GM12878 (cell line): Measurements from ENCODE around the gene ADAMTS2. TPM values are rescaled to one million over a fixed set of nuclear protein-coding genes. Genes with fewer than 3 reads are reported as not detected.

Experiments used
- ATAC-seq: fragments of 200-7000 bp; cut with Tn5 transposase; 3 replicates; pipeline ENCODE4 v1.9.1; 2020; ENCODE audit warnings: mild to moderate bottlenecking, moderate library complexity
- BruUV-seq: library from RNA; stranded (reverse); fragments of 400-500 nt; replicated peaks from 2 replicates; lab custom pipeline; 2021; lab: Mats Ljungman, UMichigan
- CTCF ChIA-PET: fragments of 300-600 bp; sonication (Branson Sonifier 250); formaldehyde crosslinking; extraction: SDS; loops from one replicate; lab custom pipeline; 2021; ENCODE audit warnings: inconsistent platforms; lab: Yijun Ruan, JAX
- POLR2A ChIA-PET: fragments of 350-600 bp; formaldehyde crosslinking; extraction: SDS; loops from one replicate; lab custom pipeline; 2021; ENCODE audit warnings: inconsistent platforms; lab: Charles Lee
- RAD21 ChIA-PET: fragments of 300-600 bp; sonication (Branson Sonifier 250); formaldehyde crosslinking; loops from one replicate; lab custom pipeline; 2023; ENCODE audit warnings: antibody characterized with exemption; ENCODE audit not compliant: unreplicated experiment; lab: Charles Lee
- SMC1A ChIA-PET: fragments of 300-600 bp; sonication (Branson Sonifier 250); formaldehyde crosslinking; loops from one replicate; lab custom pipeline; 2023; ENCODE audit not compliant: unreplicated experiment, uncharacterized antibody; lab: Charles Lee
- DNase-seq: peaks from one replicate; pipeline ENCODE4 v3.0.0-alpha.2; 2011; ENCODE audit warnings: low read depth, low spot score
- FAIRE-seq: peaks from 3 replicates; lab custom pipeline; 2011; peaks lifted over from hg19 to GRCh38; lab: Jason Lieb, UNC
- H2AFZ ChIP-seq: 2 replicates; pipeline ENCODE4 v1.6.0; 2011; ENCODE audit warnings: low read depth, low read length, control low read depth; ENCODE audit not compliant: control insufficient read depth
- H3K27ac ChIP-seq: 2 replicates; pipeline ENCODE4 v1.5.1; 2011; ENCODE audit warnings: control low read depth; ENCODE audit not compliant: control insufficient read depth, insufficient read depth
- H3K27me3 ChIP-seq, 2 experiments: replicated peaks in 1 of 2; 2 replicates each; pipeline versions ENCODE4 v1.6.0 to v1.6.1; 2011; ENCODE audit warnings: low read length in 1 of 2; ENCODE audit not compliant: control insufficient read depth in 2 of 2, insufficient read depth in 2 of 2
- H3K36me3 ChIP-seq, 2 experiments: 2 replicates each; pipeline ENCODE4 v1.5.1; 2011; ENCODE audit warnings: low read length in 1 of 2; ENCODE audit not compliant: control insufficient read depth in 2 of 2, insufficient read depth in 2 of 2
- H3K4me1 ChIP-seq: 2 replicates; pipeline ENCODE4 v1.6.1; 2011; ENCODE audit warnings: mild to moderate bottlenecking, low read length, moderate library complexity, mixed read lengths; ENCODE audit not compliant: control insufficient read depth, insufficient read depth
- H3K4me2 ChIP-seq: 2 replicates; pipeline ENCODE4 v1.6.0; 2011; ENCODE audit warnings: control low read depth; ENCODE audit not compliant: control insufficient read depth, insufficient read depth
- H3K4me3 ChIP-seq: fragments of 200-600 bp; sonication (generic); 2 replicates; pipeline ENCODE4 v1.5.1; 2016
- H3K79me2 ChIP-seq: 2 replicates; pipeline ENCODE4 v1.6.0; 2011; ENCODE audit warnings: low read length; ENCODE audit not compliant: control insufficient read depth, insufficient read depth
- H3K9ac ChIP-seq: 2 replicates; pipeline ENCODE4 v1.8.0; 2011; ENCODE audit warnings: low read length, control low read depth, mixed read lengths; ENCODE audit not compliant: control insufficient read depth, insufficient read depth
- H3K9me3 ChIP-seq: replicated peaks from 3 replicates; pipeline ENCODE4 v1.5.1; 2011; ENCODE audit warnings: mild to moderate bottlenecking, low read length; ENCODE audit not compliant: control insufficient read depth, insufficient read depth
- H4K20me1 ChIP-seq: 2 replicates; pipeline ENCODE4 v1.6.0; 2011; ENCODE audit not compliant: control insufficient read depth, insufficient read depth
- BACH1 ChIP-seq: fragments of 450-650 bp; IDR thresholded peaks from 2 replicates; pipeline ENCODE4 v1.6.1; 2017; ENCODE audit warnings: mild to moderate bottlenecking, borderline replicate concordance
- BCL11A ChIP-seq: IDR thresholded peaks from 2 replicates; pipeline ENCODE4 v1.6.1; 2011; ENCODE audit warnings: low read depth, low read length
- CBFB ChIP-seq: IDR thresholded peaks from 2 replicates; pipeline ENCODE4 v1.6.1; 2016; ENCODE audit warnings: antibody characterized with exemption, low read depth
- DPF2 ChIP-seq: fragments of 450-650 bp; IDR thresholded peaks from 2 replicates; pipeline ENCODE4 v1.6.1; 2017; ENCODE audit warnings: mild to moderate bottlenecking
- FOS ChIP-seq: IDR thresholded peaks from 3 replicates; pipeline ENCODE4 v1.6.1; 2011; ENCODE audit warnings: borderline replicate concordance; ENCODE audit not compliant: insufficient read length; ENCODE audit errors: extremely low read depth
- HDAC6 ChIP-seq: fragments of 200-600 bp; sonication (generic); IDR thresholded peaks from one replicate; pipeline ENCODE4 v1.8.0; 2017; ENCODE audit warnings: antibody characterized with exemption; ENCODE audit not compliant: unreplicated experiment
- IRF4 ChIP-seq: IDR thresholded peaks from 2 replicates; pipeline ENCODE4 v1.6.1; 2011; ENCODE audit warnings: low read depth, low read length
- KAT2A ChIP-seq: conservative IDR thresholded peaks from 2 replicates; pipeline ENCODE4 v1.6.1; 2011; ENCODE audit warnings: low read depth, low read length; ENCODE audit not compliant: control insufficient read depth
- MEF2B ChIP-seq: fragments of 450-650 bp; IDR thresholded peaks from 2 replicates; pipeline ENCODE4 v1.6.1; 2018; ENCODE audit warnings: mild to moderate bottlenecking, moderate library complexity; ENCODE audit not compliant: partially characterized antibody, poor library complexity, severe bottlenecking
- RAD51 ChIP-seq: fragments of 450-650 bp; IDR thresholded peaks from 2 replicates; pipeline ENCODE4 v1.6.1; 2016; ENCODE audit warnings: moderate library complexity, mild to moderate bottlenecking, inconsistent platforms
- RFX5 ChIP-seq: IDR thresholded peaks from 2 replicates; pipeline ENCODE4 v1.6.1; 2011; ENCODE audit warnings: low read depth, low read length, improper control_type of control experiment
- SIX5 ChIP-seq: IDR thresholded peaks from 2 replicates; pipeline ENCODE4 v1.6.1; 2011; ENCODE audit warnings: mild to moderate bottlenecking, low read depth, low read length, moderate library complexity; ENCODE audit not compliant: severe bottlenecking
- SREBF1 ChIP-seq: IDR thresholded peaks from 2 replicates; pipeline ENCODE4 v1.6.1; 2012; ENCODE audit warnings: mild to moderate bottlenecking, low read length
- SREBF2 ChIP-seq: IDR thresholded peaks from 2 replicates; pipeline ENCODE4 v1.6.1; 2012; ENCODE audit warnings: mild to moderate bottlenecking, low read length
- WRNIP1 ChIP-seq: IDR thresholded peaks from 2 replicates; pipeline ENCODE4 v1.6.1; 2011; ENCODE audit warnings: low read depth, low read length, improper control_type of control experiment, borderline replicate concordance
- ZNF24 ChIP-seq: fragments of 450-650 bp; IDR thresholded peaks from 2 replicates; pipeline ENCODE4 v1.6.1; 2017; ENCODE audit warnings: antibody characterized with exemption, mild to moderate bottlenecking
- WGBS: methylation state at CpG from one replicate; pipeline ENCODE4 v1.1.6; 2016; ENCODE audit warnings: low lambda C conversion rate; ENCODE audit not compliant: insufficient replicate concordance, insufficient coverage; ENCODE audit errors: missing lambda C conversion rate; 5-methylcytosine and 5-hydroxymethylcytosine counted together
- in situ Hi-C: fragments of 300-500 bp; cut with MboI; formaldehyde crosslinking; loops from 9 replicates; pipeline ENCODE4 v1.14.3; 2018; ENCODE audit warnings: mixed read lengths
- intact Hi-C: fragments of 100-400 bp; cut with micrococcal nuclease; formaldehyde crosslinking; loops from one replicate; pipeline ENCODE4 v1.14.2; 2022; ENCODE audit not compliant: unreplicated experiment
- polyA plus RNA-seq, 11 experiments: library from polyadenylated mRNA; depleted of rRNA in 4 of 11; unstranded in 6 of 11; stranded (reverse) in 5 of 11; fragments of >200 nt; fragmentation: Nextera tagmentation in 4 of 11; fragmentation: Illumina TruSeq in 1 of 11; extraction: Ambion mirVana in 4 of 11; extraction: Trizol in 1 of 11; gene quantifications; 1 replicate in 1 of 11; 2 replicates in 10 of 11; pipeline versions ENCODE4 v1.2.1 to v1.2.3, GENCODE V29; 2011 to 2016; ENCODE audit warnings: inconsistent platforms in 2 of 11, missing spikeins in 2 of 11, low read depth in 1 of 11
- total RNA-seq, 4 experiments: library from RNA; depleted of rRNA in 3 of 4; stranded (reverse); fragments of >200 nt in 3 of 4; fragmentation: Illumina TruSeq in 1 of 4; extraction: Trizol in 1 of 4; gene quantifications; 2 replicates each; pipeline versions ENCODE4 v1.2.1 to v1.2.3, GENCODE V29; 2013 to 2021
- TF ChIP-seq, protein P1 (sequence below): fragments of 450-650 bp; IDR thresholded peaks from 2 replicates; pipeline ENCODE4 v1.6.1; 2018; ENCODE audit warnings: mild to moderate bottlenecking, low read depth, moderate library complexity; ENCODE audit not compliant: partially characterized antibody

The ADAMTS2 gene
- total and polyA plus RNA-seq, 10 of the 15 experiments (the other 5 are each of a cell fraction or from before 2014, with no cell fraction given) = 0.03 to 0.05 TPM; not detected in 8

DNA sequence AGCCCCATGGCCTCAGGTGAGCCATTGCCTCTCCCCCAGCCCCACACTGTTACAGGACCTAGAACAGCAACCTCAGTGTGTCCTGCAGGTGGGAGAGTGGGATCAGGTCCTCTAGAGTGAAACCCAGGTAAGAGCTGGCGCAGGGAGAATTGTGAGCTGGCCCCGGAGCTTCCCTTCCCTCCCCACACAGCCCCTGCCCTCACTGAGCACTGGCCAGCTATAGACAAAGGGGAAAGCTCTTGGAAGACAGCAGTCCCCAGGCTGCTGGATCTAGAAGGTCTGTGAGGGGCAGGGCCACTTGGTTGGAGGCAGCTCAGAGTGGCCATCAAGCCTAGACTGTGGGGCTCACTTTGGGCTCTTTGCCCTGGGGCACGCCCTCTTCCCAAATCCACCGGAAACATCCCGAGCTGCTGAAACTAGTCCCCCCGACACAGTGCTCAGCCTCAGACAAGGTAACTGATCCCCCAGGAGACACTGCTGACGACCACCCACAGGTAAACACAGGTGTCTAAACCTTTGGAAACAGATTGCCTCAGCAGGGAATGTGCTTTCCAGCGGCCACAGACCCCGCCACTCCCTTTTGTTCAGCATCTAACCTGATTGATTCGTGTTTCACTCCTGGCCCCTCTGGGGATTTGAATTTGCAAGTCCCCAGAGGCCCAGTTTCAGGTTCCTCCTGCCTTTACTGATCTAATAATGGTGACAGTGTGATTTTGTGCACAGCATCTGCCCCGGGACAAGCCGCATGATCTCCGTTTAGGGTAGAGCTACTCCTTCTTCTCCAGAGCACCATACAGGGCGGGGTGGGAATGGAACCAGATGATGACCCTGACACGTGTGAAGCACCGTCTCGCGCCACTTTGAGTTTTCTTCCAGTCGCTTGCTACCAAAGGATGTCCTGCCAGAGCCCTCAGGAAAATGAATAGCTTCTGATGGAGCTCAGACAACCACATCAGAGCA lies 42.2 kb upstream of the ADAMTS2 start:
- Histone ChIP-seq H3K4me3 (no peak overlapping the region), H3K79me2 (no peaks in the 10 kb centered on the region), H3K36me3 (no peaks in the 10 kb centered on the region), H2AFZ (no peak overlapping the region), H3K27ac (no peak overlapping the region), H3K9ac (no peak overlapping the region), H4K20me1 (no peaks in the 10 kb centered on the region), H3K9me3 (peaks cover 1% of the 10 kb centered on the region; the same call in 2 of the 3 replicates), H3K27me3 (no peaks in the 10 kb centered on the region), H3K4me2 (no peak overlapping the region), H3K4me1 (no peaks in the 10 kb centered on the region)
- WGBS = 22% methylated on average over 19 of the region's 19 CpGs
- TF ChIP-seq MEF2B (peak; percentile 40), SREBF2 (no peak)
- ATAC-seq (no peak), DNase-seq (no peak), FAIRE-seq (no peak)
- ChIA-PET RAD21 (no interaction called here), SMC1A (no interaction called here), CTCF (no interaction called here), POLR2A (no interaction called here)
- intact Hi-C loops = no loop called here
- BruUV-seq = no TSS peak
- in situ Hi-C loops = no loop called here

DNA sequence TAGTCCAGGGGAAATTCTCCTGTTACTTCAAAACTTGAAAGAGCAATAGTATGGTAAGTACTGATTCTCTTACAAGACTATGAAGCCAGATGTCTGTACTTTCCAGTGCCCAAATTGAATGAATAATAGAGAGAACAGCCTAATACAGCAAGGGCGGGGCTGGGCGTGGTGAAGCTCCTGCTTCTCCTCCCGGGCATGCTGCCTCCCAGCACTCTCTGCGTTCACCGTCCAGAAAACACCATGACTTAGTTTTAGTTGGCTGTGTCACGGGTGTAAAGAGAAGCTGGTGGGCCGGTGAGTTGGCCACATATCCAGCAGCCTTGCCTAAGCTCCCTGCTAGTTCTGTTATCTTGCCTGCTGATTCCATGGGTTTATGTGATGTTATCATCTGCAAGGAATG lies 40.7 kb upstream of the ADAMTS2 start:
- BruUV-seq = no TSS peak
- Histone ChIP-seq H4K20me1 (no peaks in the 10 kb centered on the region), H3K27me3 (no peaks in the 10 kb centered on the region), H3K27ac (no peak overlapping the region), H3K4me1 (no peaks in the 10 kb centered on the region), H3K9me3 (peaks cover 1% of the 10 kb centered on the region; the same call in 2 of the 3 replicates), H2AFZ (no peak overlapping the region), H3K79me2 (no peaks in the 10 kb centered on the region), H3K9ac (no peak overlapping the region), H3K4me2 (no peak overlapping the region), H3K36me3 (no peaks in the 10 kb centered on the region), H3K4me3 (no peak overlapping the region)
- POLR2A ChIA-PET = no interaction called here
- DNase-seq (no peak), FAIRE-seq (no peak), ATAC-seq (no peak)
- intact Hi-C loops (no loop called here), in situ Hi-C loops (no loop called here)
- WGBS = 44% methylated on average over 7 of the region's 7 CpGs
- CTCF ChIA-PET = no interaction called here
- SMC1A ChIA-PET = no interaction called here
- RAD21 ChIA-PET = no interaction called here
- TF ChIP-seq BACH1 (no peak), WRNIP1 (no peak), KAT2A (no peak), HDAC6 (no peak), CBFB (no peak), ZNF24 (no peak), BCL11A (no peak), SREBF1 (no peak), DPF2 (no peak), RAD51 (no peak), RFX5 (no peak), SIX5 (no peak), IRF4 (no peak), FOS (no peak)
- TF ChIP-seq, protein P1, sequence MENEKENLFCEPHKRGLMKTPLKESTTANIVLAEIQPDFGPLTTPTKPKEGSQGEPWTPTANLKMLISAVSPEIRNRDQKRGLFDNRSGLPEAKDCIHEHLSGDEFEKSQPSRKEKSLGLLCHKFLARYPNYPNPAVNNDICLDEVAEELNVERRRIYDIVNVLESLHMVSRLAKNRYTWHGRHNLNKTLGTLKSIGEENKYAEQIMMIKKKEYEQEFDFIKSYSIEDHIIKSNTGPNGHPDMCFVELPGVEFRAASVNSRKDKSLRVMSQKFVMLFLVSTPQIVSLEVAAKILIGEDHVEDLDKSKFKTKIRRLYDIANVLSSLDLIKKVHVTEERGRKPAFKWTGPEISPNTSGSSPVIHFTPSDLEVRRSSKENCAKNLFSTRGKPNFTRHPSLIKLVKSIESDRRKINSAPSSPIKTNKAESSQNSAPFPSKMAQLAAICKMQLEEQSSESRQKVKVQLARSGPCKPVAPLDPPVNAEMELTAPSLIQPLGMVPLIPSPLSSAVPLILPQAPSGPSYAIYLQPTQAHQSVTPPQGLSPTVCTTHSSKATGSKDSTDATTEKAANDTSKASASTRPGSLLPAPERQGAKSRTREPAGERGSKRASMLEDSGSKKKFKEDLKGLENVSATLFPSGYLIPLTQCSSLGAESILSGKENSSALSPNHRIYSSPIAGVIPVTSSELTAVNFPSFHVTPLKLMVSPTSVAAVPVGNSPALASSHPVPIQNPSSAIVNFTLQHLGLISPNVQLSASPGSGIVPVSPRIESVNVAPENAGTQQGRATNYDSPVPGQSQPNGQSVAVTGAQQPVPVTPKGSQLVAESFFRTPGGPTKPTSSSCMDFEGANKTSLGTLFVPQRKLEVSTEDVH = no peak
